Measurements from ENCODE around the gene TNNC2. TPM values are rescaled to one million over a fixed set of nuclear protein-coding genes. Genes with fewer than 3 reads are reported as not detected.

The TNNC2 gene
- total and polyA plus RNA-seq, 9 of the 15 experiments (the other 6 are each of a cell fraction or from before 2014, with no cell fraction given) = not detected

DNA sequence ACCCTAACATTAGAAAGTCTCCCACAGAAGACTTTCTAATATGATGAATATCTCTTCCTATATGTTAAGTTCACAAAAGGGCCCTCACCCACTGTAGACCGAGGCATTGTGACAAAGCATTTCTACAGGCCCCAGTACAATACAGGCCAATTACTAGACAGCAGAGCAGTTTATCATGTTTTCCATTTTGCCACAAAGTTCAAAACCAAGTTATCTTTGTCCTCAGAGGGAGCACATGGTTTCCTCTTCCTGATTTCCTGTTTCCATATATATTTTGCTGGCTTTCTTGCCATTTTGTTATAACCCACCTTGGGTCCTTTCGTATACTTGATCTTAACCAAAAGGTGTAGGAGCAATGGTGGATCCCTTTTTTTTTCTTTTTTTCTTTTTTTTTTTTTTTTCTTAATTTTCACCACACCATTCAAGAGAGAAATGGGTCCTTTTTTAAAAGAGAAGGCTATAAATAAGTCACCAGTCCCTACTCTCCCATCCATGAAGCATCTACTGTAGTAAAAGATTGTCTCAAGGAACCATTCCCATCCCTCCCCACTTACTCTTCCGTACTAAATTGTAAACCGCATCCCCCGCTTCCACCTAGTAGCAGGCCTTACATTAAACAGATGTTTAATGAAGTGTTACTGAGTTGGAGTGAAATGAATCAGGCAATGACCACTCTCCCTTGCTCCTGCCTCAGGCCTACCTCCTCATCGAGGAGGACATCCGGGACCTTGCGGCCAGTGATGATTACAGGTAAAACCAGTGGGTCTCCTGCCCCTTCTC lies 16.7 kb downstream of the TNNC2 start (continued):
- TF ChIP-seq, protein P1, sequence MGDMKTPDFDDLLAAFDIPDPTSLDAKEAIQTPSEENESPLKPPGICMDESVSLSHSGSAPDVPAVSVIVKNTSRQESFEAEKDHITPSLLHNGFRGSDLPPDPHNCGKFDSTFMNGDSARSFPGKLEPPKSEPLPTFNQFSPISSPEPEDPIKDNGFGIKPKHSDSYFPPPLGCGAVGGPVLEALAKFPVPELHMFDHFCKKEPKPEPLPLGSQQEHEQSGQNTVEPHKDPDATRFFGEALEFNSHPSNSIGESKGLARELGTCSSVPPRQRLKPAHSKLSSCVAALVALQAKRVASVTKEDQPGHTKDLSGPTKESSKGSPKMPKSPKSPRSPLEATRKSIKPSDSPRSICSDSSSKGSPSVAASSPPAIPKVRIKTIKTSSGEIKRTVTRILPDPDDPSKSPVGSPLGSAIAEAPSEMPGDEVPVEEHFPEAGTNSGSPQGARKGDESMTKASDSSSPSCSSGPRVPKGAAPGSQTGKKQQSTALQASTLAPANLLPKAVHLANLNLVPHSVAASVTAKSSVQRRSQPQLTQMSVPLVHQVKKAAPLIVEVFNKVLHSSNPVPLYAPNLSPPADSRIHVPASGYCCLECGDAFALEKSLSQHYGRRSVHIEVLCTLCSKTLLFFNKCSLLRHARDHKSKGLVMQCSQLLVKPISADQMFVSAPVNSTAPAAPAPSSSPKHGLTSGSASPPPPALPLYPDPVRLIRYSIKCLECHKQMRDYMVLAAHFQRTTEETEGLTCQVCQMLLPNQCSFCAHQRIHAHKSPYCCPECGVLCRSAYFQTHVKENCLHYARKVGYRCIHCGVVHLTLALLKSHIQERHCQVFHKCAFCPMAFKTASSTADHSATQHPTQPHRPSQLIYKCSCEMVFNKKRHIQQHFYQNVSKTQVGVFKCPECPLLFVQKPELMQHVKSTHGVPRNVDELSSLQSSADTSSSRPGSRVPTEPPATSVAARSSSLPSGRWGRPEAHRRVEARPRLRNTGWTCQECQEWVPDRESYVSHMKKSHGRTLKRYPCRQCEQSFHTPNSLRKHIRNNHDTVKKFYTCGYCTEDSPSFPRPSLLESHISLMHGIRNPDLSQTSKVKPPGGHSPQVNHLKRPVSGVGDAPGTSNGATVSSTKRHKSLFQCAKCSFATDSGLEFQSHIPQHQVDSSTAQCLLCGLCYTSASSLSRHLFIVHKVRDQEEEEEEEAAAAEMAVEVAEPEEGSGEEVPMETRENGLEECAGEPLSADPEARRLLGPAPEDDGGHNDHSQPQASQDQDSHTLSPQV (IDR thresholded peaks at IDR 0.05) = peak; percentile 85
- TF ChIP-seq, protein P2, sequence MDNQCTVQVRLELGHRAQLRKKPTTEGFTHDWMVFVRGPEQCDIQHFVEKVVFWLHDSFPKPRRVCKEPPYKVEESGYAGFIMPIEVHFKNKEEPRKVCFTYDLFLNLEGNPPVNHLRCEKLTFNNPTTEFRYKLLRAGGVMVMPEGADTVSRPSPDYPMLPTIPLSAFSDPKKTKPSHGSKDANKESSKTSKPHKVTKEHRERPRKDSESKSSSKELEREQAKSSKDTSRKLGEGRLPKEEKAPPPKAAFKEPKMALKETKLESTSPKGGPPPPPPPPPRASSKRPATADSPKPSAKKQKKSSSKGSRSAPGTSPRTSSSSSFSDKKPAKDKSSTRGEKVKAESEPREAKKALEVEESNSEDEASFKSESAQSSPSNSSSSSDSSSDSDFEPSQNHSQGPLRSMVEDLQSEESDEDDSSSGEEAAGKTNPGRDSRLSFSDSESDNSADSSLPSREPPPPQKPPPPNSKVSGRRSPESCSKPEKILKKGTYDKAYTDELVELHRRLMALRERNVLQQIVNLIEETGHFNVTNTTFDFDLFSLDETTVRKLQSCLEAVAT (IDR thresholded peaks at IDR 0.05) = no peak
- peak; percentile 54 for TF ChIP-seq C11orf30 (IDR thresholded peaks at IDR 0.05; ENCODE audit: low read depth)
- peak; percentile 72 for TF ChIP-seq TCF3 (CRISPR knock-in tag; IDR thresholded peaks at IDR 0.05)
- TF ChIP-seq SMC3 (conservative IDR thresholded peaks at IDR 0.05; ENCODE audit: insufficient read depth, low read depth, low read length) = no peak
- TF ChIP-seq ZNF274 (IDR thresholded peaks at IDR 0.05; ENCODE audit: borderline replicate concordance, low read depth, low read length) = no peak
- TF ChIP-seq CBFB (CRISPR knock-in tag; IDR thresholded peaks at IDR 0.05) = no peak
- peak; percentile 59; the same call in 1 of the 2 replicates for TF ChIP-seq NFE2 (IDR thresholded peaks at IDR 0.05; ENCODE audit: low read depth)
- TF ChIP-seq ETV6 (IDR thresholded peaks at IDR 0.05; ENCODE audit: borderline replicate concordance in 1 of 2, low read depth in 2 of 2, low read length in 1 of 2) = no peak
- no peak for TF ChIP-seq ETV6 (CRISPR knock-in tag; IDR thresholded peaks at IDR 0.05; ENCODE audit: borderline replicate concordance)
- TF ChIP-seq MYC (IDR thresholded peaks at IDR 0.05; ENCODE audit: low read depth, low read length) = peak; percentile 73
- TF ChIP-seq MYC (CRISPR knock-in tag; IDR thresholded peaks at IDR 0.05; ENCODE audit: borderline replicate concordance, low read depth) = no peak
- no peak for TF ChIP-seq TEAD1 (CRISPR knock-in tag; IDR thresholded peaks at IDR 0.05)

Data from K562 (cell line).